ENCODE measurements around the gene ABHD13.
"Not testable (repeated sequence)": the region's sequence is repeated elsewhere in the genome, so short reads cannot be mapped to it uniquely, and the experiment has no call there.

Gene ABHD13

DNA sequence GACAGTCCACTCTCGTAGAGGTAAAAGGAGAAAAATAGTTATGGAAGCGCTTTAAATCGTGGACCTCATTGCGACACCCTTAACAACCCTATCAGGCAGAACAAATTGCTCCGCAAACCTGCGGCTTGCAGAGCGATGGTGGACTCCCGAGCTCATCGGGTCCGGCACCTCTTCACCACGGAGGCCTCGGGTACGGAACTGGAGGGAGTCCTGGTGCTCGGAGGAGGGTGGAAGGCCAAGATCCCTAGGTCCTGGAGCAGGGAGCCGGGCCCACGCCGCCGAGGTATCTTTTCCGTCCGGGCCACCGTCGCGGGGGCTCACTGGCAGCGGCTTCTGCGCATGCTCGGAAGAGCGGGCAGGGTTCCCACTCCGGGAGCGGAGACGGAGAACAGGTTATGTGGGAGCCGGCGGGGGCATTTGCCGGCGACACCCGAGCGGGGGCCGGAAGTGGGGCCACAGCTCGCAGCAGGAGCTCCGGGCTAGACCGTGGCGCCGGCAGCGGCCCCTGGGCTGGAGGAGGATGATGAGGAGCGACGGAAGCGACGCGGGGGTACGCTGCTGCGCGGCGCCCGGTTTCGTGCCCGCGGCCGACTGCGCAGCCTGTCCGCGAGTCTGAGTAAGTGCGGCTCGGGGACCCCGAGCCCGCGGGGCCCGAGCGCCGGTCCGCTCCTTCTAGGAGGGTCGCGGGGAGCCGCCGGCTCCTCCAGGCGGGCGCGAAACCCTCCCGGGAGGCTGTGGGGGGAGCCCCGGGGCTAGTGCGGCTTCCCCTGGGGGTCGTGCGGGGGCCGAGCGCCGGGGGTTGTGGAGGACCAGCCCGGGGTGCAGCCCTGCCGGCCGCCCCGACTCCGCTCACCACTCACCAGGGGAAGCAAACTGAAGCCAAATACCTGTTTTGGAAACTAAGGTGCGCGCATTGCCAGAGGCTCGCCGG, at the start of gene ABHD13:
Gene ABHD13 (plus strand): TSS at position 349 of the 931 bp plus-strand sequence. CDS start 10,827 bp downstream, outside the sequence.
- peak; percentile 90 for DNase-seq

DNA sequence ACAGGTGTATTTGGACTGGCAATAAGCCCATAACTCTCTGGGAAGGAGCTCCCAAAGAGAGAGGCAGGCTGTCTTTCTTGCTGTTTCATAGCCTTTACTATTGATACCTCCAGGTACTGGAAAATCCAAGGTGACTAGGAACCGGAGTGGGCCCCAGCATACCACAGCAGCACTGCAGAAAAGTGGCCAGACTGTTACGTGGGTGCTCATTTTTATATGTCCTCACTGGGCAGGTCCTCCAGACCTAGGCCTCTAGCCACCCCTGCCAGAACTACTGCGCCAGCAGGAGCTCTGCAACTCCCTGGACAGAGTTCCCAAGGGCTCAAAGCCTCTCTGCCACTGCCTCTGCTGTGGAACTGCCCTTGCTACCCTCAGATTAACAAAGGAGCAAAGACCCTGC, 49.3 kb upstream of the ABHD13 start:
- no peak for DNase-seq

DNA sequence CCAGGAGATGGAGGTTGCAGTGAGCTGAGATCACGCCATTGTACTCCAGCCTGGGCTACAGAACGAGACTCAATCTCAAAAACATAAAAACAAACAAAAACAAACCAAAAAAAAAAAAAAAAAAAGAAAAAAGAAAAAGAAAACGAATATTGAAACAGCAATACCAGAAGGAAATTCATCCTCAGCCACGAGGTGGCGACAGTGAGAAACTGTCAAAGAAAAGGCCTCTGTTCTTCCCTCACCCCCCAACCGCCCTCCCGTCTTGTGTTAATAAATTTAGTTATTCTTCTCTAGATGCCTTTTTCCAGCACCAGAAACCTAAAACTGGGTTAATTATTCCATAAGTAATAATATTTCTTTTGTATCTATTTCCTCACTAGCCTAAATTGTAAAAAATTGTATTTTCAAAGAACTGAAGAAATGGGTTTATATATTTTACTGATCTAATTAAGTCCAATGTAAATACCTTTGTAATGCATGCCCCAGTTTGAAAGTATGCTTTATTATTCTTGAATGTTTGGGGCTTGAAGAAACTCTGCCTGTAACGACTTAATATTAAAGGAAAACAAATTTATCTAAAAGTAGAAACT, 41.4 kb upstream of the ABHD13 start:
- DNase-seq = peak; percentile 55

- no peak for DNase-seq
Observed at GRCh38 chr13:108178078-108178477, 40.1 kb upstream of the ABHD13 start.

DNA sequence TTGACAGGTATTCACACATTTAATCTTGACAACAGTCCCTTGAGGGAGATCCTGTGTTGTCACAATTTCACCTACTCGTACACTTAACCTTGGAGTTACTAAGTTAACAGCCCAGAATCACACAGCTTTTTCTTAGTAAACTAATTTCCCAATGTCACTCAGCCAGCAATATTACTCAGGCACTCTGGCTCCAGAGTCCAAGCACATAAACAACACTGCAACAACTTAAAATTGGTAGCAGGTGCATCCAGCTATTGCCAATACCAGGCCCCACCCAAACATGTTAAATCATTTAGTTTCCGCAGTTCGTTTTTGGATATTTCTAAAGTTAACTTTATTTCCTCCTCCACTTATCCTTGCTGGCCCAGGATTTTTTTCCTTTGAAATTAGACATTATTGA, 35.5 kb upstream of the ABHD13 start:
- no peak for DNase-seq

DNA sequence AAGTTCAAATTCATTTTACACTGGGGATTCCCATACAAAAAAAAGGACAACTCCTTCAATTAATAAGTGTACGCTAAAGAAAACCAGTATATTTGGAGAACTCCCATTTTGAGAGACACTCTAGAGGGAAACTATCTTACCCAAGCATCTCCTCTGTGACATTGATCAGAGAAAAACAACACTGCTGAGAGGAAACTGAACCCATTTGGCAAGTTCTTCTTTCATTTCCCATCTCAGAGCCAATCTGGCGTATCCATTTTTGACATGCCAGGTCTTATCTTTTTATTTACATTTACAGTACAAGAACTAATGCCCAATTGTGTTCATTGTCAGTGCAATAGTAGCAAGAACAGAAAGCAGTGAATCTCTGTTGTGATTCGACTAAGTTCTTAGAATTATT, 33.0 kb upstream of the ABHD13 start:
- DNase-seq = no peak

GRCh38 chr13:108188260-108188659, 29.9 kb upstream of the ABHD13 start:
- DNase-seq = no peak

DNA sequence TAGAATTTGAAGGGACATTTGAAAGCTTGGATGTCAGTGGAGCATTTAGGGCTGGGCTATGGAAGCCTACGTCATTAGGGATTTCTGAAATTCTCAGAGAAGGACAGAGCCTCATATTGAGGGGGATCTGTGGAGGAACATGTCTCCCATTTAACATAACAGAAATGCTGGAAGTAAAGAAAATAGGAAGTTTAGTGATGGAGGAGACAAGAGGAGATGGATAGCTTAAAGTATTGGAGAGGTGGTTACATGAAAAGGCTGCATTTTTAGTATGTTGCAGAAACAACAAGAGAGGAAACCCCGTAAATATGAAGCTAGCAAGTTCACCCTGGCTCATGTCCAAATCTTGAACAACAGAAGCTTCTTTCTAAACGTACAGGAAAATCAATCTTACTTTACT, 27.3 kb upstream of the ABHD13 start:
- no peak for DNase-seq

DNA sequence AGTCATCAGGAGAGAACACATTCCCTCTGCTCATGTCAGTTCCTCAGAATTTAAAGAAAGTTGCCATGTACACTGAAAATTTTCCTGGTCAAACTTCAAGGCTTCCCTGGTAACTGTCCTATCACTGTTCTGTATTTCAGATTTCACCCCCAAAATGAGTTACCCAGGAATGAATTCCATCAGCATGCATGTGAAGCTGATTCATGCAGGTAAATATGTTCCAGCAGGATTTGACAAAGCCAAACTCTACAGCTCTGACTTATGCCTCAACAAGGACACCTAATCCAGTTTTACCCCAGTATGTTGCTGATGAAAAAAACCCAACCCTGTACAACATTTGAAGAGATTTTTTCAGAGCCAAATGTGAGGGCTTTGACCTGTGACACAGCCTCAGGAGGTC, 24.4 kb upstream of the ABHD13 start:
- no peak for DNase-seq

DNA sequence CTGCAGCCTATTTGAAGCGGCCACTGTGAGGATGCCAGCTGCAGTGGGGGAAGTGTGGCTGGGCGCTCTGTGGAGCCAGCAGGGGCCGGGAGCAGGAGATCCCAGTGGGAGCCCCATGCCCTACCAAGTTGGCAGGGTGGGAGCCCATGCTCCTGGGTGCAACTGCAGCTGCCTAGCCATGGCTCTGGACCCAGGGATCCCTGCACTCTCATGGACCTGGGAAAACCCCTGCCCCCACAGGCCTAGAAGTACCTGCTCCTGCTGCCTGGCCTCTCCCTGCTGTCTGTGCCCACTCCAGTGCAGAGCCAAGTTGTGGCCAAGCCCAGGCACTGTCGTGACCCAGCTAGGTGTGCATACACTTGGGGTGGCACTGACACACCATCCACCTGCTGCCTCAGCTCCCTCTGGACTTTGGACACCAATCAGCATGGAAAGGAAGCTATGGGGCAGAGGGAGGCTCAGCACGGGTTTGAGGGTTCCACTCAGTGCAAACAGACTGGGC, 23.7 kb upstream of the ABHD13 start:
- no peak for DNase-seq

DNA sequence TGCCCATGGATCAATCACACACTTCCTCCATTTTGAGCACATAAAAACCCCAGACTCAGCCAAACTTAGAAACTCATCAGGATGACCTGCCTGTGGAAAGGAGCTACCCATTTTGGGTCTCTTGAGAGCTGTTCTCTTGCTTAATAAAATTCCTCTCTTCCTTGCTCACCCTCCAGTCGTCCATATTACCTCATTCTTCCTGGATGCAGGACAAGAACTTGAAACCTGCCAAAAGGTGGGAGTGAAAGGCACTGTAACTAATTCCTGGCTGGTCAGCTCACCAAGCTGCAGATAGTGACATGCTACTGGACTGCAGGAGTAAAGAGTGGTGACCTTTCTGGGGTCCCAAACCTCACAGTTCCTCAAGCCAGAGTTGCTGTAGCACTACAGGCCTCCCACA, 23.0 kb upstream of the ABHD13 start:
- no peak for DNase-seq

DNA sequence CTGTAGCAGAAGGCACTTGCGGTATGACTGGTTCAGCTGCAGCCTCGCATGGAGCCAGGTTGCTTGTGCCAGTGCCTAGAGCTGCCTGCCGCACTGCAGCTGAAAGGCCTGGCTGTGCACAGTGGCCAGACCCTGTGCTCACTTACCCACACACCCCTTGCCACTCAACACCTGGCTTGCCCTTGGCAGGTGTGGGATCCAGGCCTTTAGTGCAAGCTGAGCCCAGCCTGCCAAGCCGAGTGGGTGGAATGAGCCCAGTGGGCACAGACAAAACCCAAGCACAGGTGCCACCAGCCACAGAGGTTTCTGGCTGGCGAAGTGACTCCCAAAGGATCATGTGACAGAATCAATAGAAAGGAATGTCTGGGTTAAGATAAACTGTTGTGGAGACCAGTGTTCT, 22.3 kb upstream of the ABHD13 start:
- no peak for DNase-seq

DNA sequence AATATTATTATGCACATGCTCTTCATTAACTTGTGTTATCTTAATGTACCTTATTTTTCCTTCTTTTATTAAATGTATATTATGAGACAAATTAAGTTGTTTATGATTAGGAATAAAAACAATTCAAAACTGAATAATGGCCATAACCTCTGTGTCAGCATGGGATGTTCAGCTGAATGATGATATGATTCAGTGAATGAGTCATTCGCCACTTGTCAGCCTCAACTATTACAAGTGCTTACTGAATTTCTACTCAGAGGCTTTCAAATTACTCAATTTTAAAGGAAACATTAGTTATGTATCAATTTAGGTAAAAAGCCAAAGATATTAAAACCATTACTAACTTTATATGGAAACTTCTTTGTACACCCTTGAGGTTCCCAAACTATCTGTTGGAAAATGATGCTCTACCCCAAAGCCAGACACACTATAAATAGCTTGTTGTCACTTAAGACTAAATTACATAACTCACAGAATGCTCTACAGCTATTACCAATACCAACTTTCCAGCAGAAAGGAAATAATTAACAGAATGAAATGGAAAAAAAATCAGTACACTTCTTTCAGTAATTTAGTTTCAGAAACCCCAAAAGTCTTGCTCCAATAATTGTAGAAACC, 17.3 kb upstream of the ABHD13 start:
- no peak for DNase-seq

DNA sequence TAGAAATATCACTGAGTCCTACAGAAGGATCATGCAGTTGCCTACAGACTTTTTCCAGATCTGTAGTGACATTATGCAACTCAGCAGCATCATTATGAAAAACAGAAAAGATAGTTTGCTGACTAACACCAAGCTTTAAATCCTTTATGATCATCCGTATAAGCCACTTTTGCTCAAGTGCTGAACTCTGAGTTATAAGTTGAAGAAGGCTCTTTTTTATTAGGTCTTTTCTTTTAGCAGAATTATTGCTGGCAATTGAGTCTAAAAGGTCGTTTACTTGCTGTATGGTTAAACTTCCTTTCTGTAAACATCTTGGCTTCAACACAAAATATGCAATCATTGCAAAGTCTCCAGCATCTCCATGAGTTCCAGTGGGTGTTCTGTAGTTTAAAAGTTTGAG, 7.6 kb upstream of the ABHD13 start:
- DNase-seq = no peak

DNA sequence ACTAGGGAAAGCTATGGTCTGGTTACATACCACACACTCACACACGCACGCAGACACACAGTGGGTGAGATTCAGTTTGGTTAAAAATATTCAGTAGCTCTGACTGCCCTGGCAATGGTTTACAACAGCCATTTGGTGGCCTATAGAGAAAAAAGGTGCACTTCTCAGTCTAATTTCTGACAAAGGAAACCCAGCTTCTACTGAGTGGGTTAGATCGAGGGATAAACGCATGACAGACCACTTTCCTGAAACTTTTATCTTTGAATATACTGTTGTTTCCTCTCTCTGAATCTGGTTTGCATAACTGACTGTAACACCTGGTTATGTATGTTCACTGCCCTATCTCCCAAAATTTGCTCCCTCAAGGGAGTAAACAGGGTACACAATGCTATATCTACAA, 5.3 kb upstream of the ABHD13 start:
- no peak for DNase-seq

GRCh38 chr13:108213946-108214345, 4.2 kb upstream of the ABHD13 start:
- no peak for DNase-seq

DNA sequence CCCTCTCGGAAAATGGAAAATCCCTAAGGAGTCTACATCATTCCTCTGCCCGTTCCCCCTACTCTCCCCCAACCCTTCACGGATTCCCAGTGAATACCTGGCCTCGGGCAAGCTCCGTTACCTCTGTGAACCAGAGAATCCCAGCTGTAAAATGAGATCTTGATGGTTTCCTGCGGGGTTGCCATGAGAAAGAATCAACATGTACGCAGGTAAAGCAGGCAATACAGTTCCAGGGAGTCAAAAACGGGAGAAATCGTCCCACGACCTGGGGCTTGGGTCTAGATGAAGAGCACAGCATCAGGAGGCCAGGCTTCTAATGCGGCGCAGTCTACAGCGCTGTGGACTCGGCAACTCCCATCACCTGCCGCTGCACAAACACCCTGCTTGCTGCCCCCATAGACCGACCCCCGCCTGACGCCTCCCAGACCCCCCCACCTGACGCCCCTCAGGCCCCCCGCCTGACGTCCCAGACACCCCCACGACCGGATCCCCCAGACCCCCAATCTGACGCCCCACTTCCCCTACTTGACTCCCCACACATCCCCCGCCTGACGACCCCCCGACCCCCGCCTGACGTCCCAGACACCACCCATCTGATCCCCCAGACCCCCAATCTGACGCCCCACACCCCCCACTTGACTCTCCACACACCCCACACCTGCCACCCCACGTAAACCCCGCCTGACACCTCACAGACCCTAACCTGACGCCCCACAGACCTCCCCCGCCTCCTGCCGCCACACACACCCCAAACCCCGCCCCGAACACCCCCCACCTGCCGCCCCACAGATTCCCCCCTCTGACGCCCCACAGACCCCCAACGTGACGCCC, 3.5 kb upstream of the ABHD13 start:
- DNase-seq = no peak

DNA sequence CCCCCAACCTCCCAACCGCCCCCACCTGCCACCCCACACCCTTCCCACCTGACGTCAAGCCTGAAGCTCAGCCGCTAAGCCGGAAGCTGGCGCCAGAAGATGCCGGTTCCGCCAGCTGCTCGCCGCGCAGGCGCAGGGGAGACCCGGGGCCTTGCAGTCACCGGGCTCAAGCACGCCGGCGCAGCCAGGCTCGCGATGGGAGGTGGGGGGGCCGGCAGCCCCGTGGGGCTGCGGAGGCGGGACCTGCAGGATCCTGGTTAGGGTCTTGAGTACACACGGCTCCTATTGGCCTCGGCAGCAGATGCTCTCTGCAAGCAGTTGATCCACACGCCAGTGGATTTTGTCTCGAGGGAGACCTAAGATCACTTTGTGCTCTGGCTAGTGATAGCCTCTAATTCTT, 2.8 kb upstream of the ABHD13 start, which contains the start of gene LIG4:
Gene LIG4 (minus strand): TSS at position 101 of the 400 bp plus-strand sequence. CDS start 4,268 bp downstream, outside the sequence.
- peak; percentile 87 for DNase-seq

DNA sequence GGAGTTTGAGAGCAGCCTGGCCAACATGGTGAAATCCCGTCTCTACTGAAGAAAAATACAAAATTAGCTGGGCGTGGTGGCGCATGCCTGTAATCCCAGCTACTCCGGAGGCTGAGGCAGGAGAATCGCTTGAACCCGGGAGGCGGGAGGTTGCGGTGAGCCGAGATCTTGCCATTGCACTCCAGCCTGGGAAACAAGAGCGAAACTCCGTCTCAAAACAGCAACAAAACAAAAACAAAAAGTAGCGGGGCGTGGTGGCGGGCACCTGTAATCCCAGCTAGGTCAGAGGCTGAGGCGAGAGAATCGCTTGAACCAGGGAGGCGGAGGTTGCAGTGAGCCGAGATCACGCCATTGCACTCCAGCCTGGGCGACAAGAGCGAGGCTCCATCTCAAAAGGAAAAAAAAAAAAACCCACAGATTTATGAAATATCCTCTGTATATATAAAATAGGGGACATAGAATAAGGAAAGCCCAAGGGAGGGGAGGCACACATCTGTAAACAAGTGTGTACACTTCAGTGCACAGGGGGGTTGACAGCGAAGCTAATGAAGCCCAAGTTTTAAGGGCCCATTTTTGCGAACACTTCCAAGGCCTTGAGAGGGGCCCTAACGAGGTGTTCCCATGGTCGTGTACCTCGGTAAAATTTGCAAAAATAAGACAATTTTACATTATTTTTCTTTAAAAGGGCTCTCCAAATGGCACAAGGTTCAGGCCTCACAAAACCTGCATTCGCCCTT, 717 bp upstream of the ABHD13 start:
- DNase-seq = not testable (repeated sequence)

- DNase-seq = no peak
Observed at GRCh38 chr13:108220041-108220440, 1.8 kb downstream of the ABHD13 start.

DNA sequence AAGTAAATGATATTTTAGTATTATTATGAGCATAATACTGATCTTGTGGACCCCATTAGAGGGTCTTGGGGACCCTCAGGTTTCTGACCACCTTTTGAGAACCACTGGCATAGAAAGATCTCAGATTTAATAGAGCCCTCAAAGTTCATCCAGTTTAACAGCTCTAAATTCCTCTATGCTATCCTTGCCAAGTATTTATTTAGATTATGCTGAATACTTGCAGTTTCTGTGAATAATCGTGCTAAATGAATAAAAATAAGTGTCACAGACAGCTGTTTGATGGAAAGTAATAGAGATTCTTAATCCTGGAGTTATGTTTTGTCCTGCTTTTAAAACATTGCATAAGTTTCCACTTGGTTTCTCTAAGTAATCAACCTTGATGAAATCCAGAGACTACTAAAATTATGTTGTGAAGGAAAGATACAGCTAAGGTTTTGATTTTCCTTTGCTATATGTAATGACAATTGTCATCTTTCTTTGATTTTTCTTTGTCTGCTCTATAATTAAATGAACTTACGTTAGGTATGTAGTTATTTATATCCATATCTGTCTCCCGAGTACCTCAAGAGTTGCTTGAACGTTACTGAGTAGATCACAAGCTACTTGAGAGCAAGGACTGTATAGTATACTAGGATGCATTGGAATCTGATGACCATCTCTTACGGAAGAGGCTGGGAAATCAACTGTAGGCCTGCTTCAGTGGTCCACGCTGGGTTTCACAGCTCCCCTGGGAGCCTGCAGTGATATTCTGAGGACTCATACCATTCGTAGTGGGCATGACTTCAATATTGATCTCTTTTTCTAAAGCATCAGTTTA, 5.7 kb downstream of the ABHD13 start:
- DNase-seq = no peak

All from activated CD4-positive, CD25-positive, alpha-beta regulatory T cell treated with anti-CD3 and anti-CD28 coated beads, Interleukin-2, amount 50 U/mL, for 72 hours (primary cell).